Activated T-helper 1 cell treated with anti-CD3 and anti-CD28 coated beads, Interleukin-12 subunit alpha, Interleukin-12 subunit beta, Interleukin-2, Interleukin-4 antibody, amounts not matched to agents 30 ng/mL and 10 ng/mL and 1 ng/mL, durations not matched to agents 14 hours and 24 hours and 36 hours (primary cell): ENCODE data around the gene IL1RAPL1. TPM values are rescaled to one million over a fixed set of nuclear protein-coding genes. Genes with fewer than 3 reads are reported as not detected.

Source experiments
- DNase-seq: peaks from one replicate; pipeline ENCODE4 v3.0.0; 2021; ENCODE audit warnings: low spot score
- H3K27ac Mint-ChIP-seq: one replicate; pipeline ENCODE4 v1.8.0; 2021; ENCODE audit warnings: mild to moderate bottlenecking, mixed read lengths
- H3K27me3 Mint-ChIP-seq: one replicate; pipeline ENCODE4 v1.8.0; 2022; ENCODE audit warnings: mild to moderate bottlenecking, moderate library complexity, mixed read lengths; ENCODE audit not compliant: insufficient read depth
- H3K36me3 Mint-ChIP-seq: one replicate; pipeline ENCODE4 v1.8.0; 2021; ENCODE audit warnings: low read depth, mixed read lengths
- H3K4me1 Mint-ChIP-seq: one replicate; pipeline ENCODE4 v1.8.0; 2021; ENCODE audit warnings: low read depth, mixed read lengths
- H3K4me3 Mint-ChIP-seq: one replicate; pipeline ENCODE4 v1.8.0; 2021; ENCODE audit warnings: mild to moderate bottlenecking, moderate library complexity, mixed read lengths
- H3K9me3 Mint-ChIP-seq: one replicate; pipeline ENCODE4 v1.8.0; 2021; ENCODE audit warnings: mixed read lengths
- intact Hi-C: fragments of 100-400 bp; cut with micrococcal nuclease; formaldehyde crosslinking; loops from one replicate; pipeline ENCODE4 v1.15.1; 2024
- total RNA-seq: library from RNA; stranded (reverse); gene quantifications from 2 replicates; pipeline ENCODE4 v1.2.3, GENCODE V29; 2022

The IL1RAPL1 gene
- total RNA-seq, 1 donor from 2014 or later, result not detected

- H3K4me3 Mint-ChIP-seq, result no peak overlapping the region
- H3K27me3 Mint-ChIP-seq, result no peaks in the 10 kb centered on the region
- H3K36me3 Mint-ChIP-seq, result no peaks in the 10 kb centered on the region
- no peak for DNase-seq
- H3K4me1 Mint-ChIP-seq, result no peaks in the 10 kb centered on the region
- H3K9me3 Mint-ChIP-seq, result no peaks in the 10 kb centered on the region
- no peak overlapping the region for H3K27ac Mint-ChIP-seq
- intact Hi-C loops, result no loop called here
Measured at GRCh38 chrX:29042341-29042740, 455.1 kb downstream of the IL1RAPL1 start.

DNA sequence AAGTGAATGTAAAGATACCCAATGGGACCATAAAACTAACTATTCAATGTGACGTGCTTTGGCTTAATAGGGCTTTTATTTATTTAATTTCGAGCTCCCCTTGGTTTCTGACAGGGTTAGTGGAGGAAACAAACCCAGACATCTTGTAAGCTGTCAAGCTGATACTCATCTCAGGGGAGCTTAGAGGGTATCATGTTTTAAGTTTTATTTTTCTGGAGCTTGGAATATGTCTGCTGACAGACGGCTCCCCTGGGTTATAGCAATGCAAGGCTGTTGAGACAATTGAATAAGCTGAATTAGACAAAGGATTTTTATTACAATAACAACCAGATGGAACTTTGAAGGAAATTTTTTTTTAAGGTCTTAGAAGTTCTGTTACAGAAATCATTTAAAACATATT is 456.5 kb downstream of the IL1RAPL1 start:
- intact Hi-C loops, result no loop called here
- H3K27ac Mint-ChIP-seq, result no peak overlapping the region
- no peaks in the 10 kb centered on the region for H3K27me3 Mint-ChIP-seq
- H3K9me3 Mint-ChIP-seq, result no peaks in the 10 kb centered on the region
- no peaks in the 10 kb centered on the region for H3K4me1 Mint-ChIP-seq
- DNase-seq, result no peak
- H3K4me3 Mint-ChIP-seq, result no peak overlapping the region
- H3K36me3 Mint-ChIP-seq, result no peaks in the 10 kb centered on the region

DNA sequence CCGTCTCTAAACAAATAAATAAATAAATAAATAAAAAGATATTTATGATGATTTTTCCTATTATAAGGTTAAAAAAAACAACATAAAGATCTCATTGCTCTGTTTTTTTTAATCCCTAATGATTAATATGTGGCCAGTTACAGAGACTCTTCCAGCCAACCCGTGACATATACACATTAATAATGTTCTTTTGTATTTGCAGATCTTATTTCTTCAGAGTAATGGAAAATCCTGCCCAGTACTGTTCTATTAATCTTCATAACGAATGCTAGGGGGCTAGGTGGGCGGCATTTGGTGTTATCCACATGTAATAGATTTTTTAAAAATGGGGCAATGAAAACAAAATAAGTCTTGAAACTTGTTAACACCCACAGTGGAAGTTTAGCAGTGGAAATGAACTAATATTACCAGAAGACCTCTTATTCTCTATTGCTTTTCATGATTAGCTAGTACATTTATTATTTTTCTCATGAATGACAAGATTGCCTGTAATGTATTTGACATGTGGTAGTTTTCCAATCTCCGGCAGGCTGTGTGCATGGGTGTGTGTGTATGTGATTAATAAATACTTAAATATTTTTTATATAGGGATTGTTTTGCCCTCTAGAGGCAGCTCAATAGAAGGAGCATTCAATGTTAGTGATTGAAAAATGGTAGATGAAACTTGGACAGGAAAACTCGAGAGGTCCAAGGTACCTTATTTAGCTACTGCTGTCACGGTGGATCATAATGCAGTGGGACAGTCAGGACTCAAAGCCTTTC is 457.4 kb downstream of the IL1RAPL1 start:
- H3K27me3 Mint-ChIP-seq, result no peaks in the 10 kb centered on the region
- DNase-seq, result no peak
- no peak overlapping the region for H3K4me3 Mint-ChIP-seq
- no peaks in the 10 kb centered on the region for H3K36me3 Mint-ChIP-seq
- no peaks in the 10 kb centered on the region for H3K9me3 Mint-ChIP-seq
- intact Hi-C loops, result no loop called here
- H3K27ac Mint-ChIP-seq, result no peak overlapping the region
- H3K4me1 Mint-ChIP-seq, result no peaks in the 10 kb centered on the region

DNA sequence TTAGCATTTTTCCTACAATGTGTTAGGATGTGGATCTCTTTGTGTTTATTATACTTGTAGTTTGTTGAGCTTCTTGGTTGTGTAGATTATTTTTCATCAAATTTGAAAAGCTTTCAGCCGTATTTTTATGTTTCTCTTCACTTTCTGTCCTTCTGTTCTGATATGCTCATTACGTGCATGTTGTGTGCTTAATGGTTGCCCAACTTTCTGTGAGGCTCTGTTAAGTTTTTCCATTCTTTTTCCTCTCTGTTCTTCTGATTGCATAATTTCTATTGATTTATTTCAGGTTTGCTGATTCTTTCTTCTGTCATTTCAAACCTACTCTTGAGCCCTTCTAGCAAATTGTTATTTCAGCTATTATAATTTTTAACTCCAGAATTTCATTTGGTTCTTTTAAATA is 478.2 kb downstream of the IL1RAPL1 start:
- Mint-ChIP-seq H3K27me3 (no peaks in the 10 kb centered on the region), H3K9me3 (peaks cover 4% of the 10 kb centered on the region), H3K4me1 (no peaks in the 10 kb centered on the region), H3K27ac (no peak overlapping the region), H3K36me3 (no peaks in the 10 kb centered on the region), H3K4me3 (no peak overlapping the region)
- intact Hi-C loops, result no loop called here
- DNase-seq, result no peak

DNA sequence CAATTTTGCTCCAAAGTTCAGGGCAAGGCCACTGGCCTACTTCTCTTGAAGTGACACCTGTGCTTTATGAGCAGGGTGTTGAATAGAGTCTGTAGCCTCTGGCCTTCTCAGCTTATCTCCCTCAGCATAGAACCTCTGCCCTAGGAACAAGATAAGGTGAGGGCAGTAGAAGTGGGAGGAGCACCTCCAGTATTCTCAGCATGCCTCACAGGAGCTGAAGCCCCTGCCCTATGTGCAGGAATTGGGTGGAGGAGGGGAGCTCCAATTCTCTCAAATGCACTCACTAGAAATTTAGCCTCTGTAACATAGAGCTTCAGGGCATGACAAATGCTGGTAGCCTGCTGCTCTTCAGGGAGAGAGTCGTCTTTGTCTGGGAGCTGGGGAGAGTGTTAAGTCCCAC is 479.3 kb downstream of the IL1RAPL1 start:
- Mint-ChIP-seq H3K4me3 (no peak overlapping the region), H3K27me3 (no peaks in the 10 kb centered on the region), H3K36me3 (no peaks in the 10 kb centered on the region), H3K9me3 (peaks cover 4% of the 10 kb centered on the region), H3K27ac (no peak overlapping the region), H3K4me1 (no peaks in the 10 kb centered on the region)
- no peak for DNase-seq
- intact Hi-C loops, result no loop called here

DNA sequence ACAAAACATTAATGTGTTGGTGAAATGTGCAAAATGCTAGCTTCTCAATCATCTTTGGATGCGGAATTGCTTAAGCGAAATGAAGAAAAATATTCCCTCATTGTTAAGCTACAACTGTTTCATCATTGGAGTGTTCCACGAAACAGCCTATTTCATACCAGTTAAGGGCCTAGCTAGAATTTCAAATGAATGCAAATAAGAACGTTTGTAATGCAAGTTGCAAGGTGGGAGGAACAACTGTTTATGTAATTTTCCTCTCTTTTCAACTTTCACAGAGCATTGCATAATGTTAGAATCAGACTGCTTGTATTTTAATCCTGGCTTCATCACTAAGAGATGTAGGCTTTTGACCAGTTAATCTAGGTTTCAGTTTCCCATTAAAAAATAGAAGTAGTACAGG is 480.1 kb downstream of the IL1RAPL1 start:
- no peak overlapping the region for H3K27ac Mint-ChIP-seq
- peaks cover 4% of the 10 kb centered on the region for H3K9me3 Mint-ChIP-seq
- no peak for DNase-seq
- H3K4me3 Mint-ChIP-seq, result no peak overlapping the region
- H3K36me3 Mint-ChIP-seq, result no peaks in the 10 kb centered on the region
- intact Hi-C loops, result no loop called here
- no peaks in the 10 kb centered on the region for H3K27me3 Mint-ChIP-seq
- H3K4me1 Mint-ChIP-seq, result no peaks in the 10 kb centered on the region

DNA sequence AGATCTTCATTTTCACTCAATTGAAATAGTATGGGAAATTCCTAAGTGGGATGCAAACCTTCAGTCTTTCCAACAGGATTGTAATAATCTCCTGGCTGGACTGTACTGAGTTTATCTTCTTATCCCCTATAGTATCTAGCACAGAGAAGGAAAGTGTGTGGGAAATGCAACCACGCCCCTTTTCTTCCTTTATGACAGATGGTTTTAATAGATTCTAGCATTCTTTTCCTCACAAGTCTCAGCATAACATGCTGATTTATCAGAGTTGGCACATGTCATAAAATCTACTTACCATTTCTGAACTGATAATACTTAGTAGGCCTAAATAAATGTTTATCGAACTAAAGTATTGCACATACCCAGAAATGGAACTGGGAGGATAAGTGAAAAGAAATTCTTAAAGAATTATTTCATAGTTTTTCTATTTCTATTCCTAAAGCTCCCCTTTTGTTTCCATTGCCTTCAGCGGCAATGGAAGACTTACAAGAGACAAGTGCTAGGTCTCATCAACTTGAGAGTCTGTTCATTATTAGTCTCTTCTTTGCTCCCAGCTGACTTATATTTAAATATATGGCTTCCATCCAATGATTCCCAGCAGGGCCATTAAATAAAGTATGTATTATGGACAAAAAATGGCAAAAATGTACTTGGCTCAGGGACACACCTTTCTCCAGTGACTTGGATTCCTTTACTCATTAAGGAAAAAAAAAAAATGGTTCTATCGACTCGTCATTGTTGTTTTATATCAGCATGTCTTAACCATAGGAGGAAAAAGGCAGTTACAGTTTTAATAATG is 484.5 kb downstream of the IL1RAPL1 start:
- Mint-ChIP-seq H3K4me1 (no peaks in the 10 kb centered on the region), H3K36me3 (no peaks in the 10 kb centered on the region), H3K27ac (no peak overlapping the region), H3K9me3 (peaks cover 4% of the 10 kb centered on the region), H3K27me3 (no peaks in the 10 kb centered on the region), H3K4me3 (no peak overlapping the region)
- intact Hi-C loops, result no loop called here
- DNase-seq, result no peak

GRCh38 chrX:29082558-29082957 is 495.3 kb downstream of the IL1RAPL1 start:
- DNase-seq, result no peak
- Mint-ChIP-seq H3K27ac (no peak overlapping the region), H3K4me3 (no peak overlapping the region), H3K9me3 (peaks cover 6% of the 10 kb centered on the region), H3K27me3 (no peaks in the 10 kb centered on the region), H3K36me3 (no peaks in the 10 kb centered on the region), H3K4me1 (no peaks in the 10 kb centered on the region)
- intact Hi-C loops, result no loop called here

GRCh38 chrX:29083823-29084222 is 496.6 kb downstream of the IL1RAPL1 start:
- Mint-ChIP-seq H3K27me3 (no peaks in the 10 kb centered on the region), H3K9me3 (peaks cover 4% of the 10 kb centered on the region), H3K27ac (no peak overlapping the region), H3K4me1 (no peaks in the 10 kb centered on the region), H3K4me3 (no peak overlapping the region), H3K36me3 (no peaks in the 10 kb centered on the region)
- intact Hi-C loops, result no loop called here
- DNase-seq, result no peak

GRCh38 chrX:29090811-29091210 is 503.6 kb downstream of the IL1RAPL1 start:
- no peaks in the 10 kb centered on the region for H3K4me1 Mint-ChIP-seq
- no peak overlapping the region for H3K4me3 Mint-ChIP-seq
- intact Hi-C loops, result no loop called here
- no peaks in the 10 kb centered on the region for H3K9me3 Mint-ChIP-seq
- H3K27ac Mint-ChIP-seq, result no peak overlapping the region
- no peaks in the 10 kb centered on the region for H3K36me3 Mint-ChIP-seq
- no peaks in the 10 kb centered on the region for H3K27me3 Mint-ChIP-seq
- DNase-seq, result no peak

- intact Hi-C loops, result no loop called here
- Mint-ChIP-seq H3K4me1 (no peaks in the 10 kb centered on the region), H3K27me3 (no peaks in the 10 kb centered on the region)
Measured at GRCh38 chrX:29107231-29107630, 520.0 kb downstream of the IL1RAPL1 start.

DNA sequence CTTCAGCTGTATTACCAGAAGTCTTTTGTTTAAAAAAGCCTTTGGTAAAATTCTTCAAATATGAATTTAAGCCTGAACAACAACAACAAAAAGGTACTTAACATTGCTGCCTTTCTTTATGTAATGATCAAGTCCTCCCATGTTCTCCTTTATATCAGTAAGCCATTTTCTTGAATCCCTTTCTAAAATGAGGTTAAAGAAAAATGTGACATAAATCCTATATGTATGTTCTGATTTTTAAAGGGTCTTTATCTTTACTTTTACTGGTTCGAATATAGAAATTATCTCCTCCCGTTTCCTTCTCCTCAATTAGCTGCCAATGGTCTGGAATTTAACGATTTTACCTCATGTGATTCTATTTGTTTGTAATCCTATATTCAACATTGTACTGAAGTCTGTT is 522.8 kb downstream of the IL1RAPL1 start:
- Mint-ChIP-seq H3K4me3 (no peak overlapping the region), H3K36me3 (no peaks in the 10 kb centered on the region), H3K27ac (no peak overlapping the region), H3K9me3 (no peaks in the 10 kb centered on the region), H3K27me3 (no peaks in the 10 kb centered on the region), H3K4me1 (no peaks in the 10 kb centered on the region)
- no peak for DNase-seq
- intact Hi-C loops, result no loop called here

More at GRCh38 chrX:29107231-29107630, 520.0 kb downstream of the IL1RAPL1 start:
- Mint-ChIP-seq H3K27ac (no peak overlapping the region), H3K4me3 (no peak overlapping the region), H3K9me3 (no peaks in the 10 kb centered on the region), H3K36me3 (no peaks in the 10 kb centered on the region)
- DNase-seq, result no peak

DNA sequence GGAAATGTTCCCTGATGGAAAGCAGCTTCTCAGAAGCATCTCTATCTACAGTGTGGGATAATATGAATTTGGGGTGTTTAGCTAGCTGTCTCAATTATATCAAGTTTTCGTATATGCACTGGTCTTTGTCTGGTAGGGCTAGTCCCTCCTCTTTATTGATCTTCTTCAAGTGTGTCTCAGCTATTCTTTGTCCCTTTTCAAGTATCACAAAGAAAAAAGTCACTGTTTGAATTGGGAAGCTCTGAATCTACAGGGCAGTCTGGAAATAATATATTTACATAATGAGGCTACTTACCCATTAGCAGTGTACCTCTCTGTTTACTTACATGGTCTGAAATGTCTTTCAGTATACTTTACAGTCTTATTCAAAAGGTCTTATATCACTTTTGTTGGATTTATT is 526.0 kb downstream of the IL1RAPL1 start:
- DNase-seq, result no peak
- Mint-ChIP-seq H3K27ac (no peak overlapping the region), H3K36me3 (no peaks in the 10 kb centered on the region), H3K4me1 (no peaks in the 10 kb centered on the region), H3K4me3 (no peak overlapping the region), H3K27me3 (no peaks in the 10 kb centered on the region), H3K9me3 (no peaks in the 10 kb centered on the region)
- intact Hi-C loops, result no loop called here
